Stomach (tissue), 4 donors: Measurements from ENCODE around the gene TRAF3IP3.

Experiments used
- CTCF ChIP-seq, 7 experiments: fragments of 450-650 bp in 4 of 7; fragments of 200-600 bp in 3 of 7; sonication (generic) in 3 of 7; IDR thresholded peaks; one replicate each; pipeline ENCODE4 v1.5.1; 2016 to 2019; ENCODE audit warnings: antibody characterized with exemption in 7 of 7, control low read depth in 2 of 7, mild to moderate bottlenecking in 1 of 7
- EP300 ChIP-seq: sonication (generic); formaldehyde crosslinking; IDR thresholded peaks from one replicate; pipeline ENCODE4 v1.6.1; 2017; ENCODE audit warnings: antibody characterized with exemption
- POLR2A ChIP-seq, 4 donors: fragments of 450-650 bp; IDR thresholded peaks; one replicate each; pipeline ENCODE4 v1.6.1; 2016; ENCODE audit warnings: antibody characterized with exemption in 4 of 4, control low read depth in 2 of 4, mild to moderate bottlenecking in 1 of 4, moderate library complexity in 1 of 4
- POLR2AphosphoS5 ChIP-seq, 3 donors: sonication (generic); formaldehyde crosslinking; IDR thresholded peaks; one replicate each; pipeline ENCODE4 v1.6.1; 2016; ENCODE audit warnings: antibody characterized with exemption in 3 of 3

DNA sequence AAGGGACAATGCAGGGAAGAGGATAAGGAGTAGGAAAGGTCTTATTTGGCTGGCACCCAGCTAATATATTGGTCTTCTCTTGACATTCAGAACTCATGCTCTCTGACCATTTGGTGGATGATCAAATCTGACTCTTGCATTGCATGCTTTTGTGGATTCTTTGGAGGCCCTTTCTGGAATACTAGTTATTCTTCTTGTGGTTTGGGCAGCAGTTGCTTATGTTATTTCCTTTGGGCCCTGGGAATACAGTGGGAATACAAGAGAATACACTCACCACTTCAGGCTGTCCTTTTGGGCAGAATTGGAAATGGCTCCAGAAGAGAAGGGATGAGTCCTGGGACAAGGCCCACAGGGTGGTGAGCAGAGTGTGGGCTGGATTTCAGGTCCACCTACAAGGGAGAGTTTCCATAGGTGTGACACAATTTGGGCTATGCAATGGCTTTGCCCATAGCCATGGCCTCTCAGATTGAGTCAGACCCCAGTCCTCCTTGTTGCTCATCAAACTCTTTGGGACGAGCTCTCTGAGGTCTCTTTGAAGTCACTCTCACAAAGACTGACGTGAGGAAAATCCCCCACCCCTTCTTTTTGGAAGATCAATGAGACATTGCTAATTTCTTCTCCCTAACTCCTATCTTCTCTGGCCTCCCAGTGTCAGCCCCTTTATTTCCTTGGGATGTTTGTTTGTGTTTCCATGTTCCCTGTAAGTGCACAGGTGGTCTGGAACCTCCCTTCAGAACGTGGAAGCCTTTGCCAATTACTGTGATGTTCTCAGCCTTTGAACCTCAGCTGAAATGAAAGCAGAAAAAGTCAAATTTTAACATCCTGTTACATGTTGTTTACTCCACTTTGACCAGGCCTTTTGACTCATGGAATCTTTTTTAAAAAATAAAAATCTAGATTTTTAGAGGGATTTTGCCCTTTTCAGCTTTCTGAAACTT, 31.8 kb upstream of the TRAF3IP3 start:
- TF ChIP-seq POLR2A (IDR thresholded peaks at IDR 0.05) (no peak), EP300 (no peak), CTCF (IDR thresholded peaks at IDR 0.05) (no peak), POLR2AphosphoS5 (IDR thresholded peaks at IDR 0.05) (no peak)
